T-cell (primary cell): Measurements from ENCODE around the gene NTPCR. TPM values are rescaled to one million over a fixed set of nuclear protein-coding genes. Genes with fewer than 3 reads are reported as not detected.

Experiments
- total RNA-seq, 35 experiments: library from RNA in 6 of 35; stranded (reverse) in 6 of 35; fragments of 120-200 nt in 1 of 35; gene quantifications; one replicate each; pipeline versions ENCODE4 v1.2.1 to v1.2.4 and lab custom pipeline; 2013 to 2026

The NTPCR gene
- total RNA-seq, 5 donors from 2014 or later (not counting 1 experiment from before 2014, with no cell fraction given) = 13.6 to 24.5 (median 17.3) TPM

Other genes with a start within 250 kb of the NTPCR start
- 1 to 10 TPM; 1.4 to 2.7 (median 1.5) TPM for gene MAP10, start 145.2 kb upstream of the NTPCR start, total RNA-seq